ENCODE measurements around the gene CCSER2.

CCSER2 gene

GRCh38 chr10:84291384-84291783 lies 37.0 kb upstream of the CCSER2 start:
- no peak for TF ChIP-seq CTCF (IDR thresholded peaks at IDR 0.05; ENCODE audit: low read depth, low read length)
- DNase-seq (ENCODE audit: low read depth in 2 of 2): peak; percentile 61 to 68
- H3K4me3 ChIP-seq (replicated peaks in 1 of 2; ENCODE audit: low read depth in 2 of 2, low read length in 2 of 2): no peak overlapping the region

- no peak overlapping the region for H3K4me3 ChIP-seq (replicated peaks in 1 of 2; ENCODE audit: low read depth in 2 of 2, low read length in 2 of 2)
- no peak for TF ChIP-seq CTCF (IDR thresholded peaks at IDR 0.05; ENCODE audit: low read depth, low read length)
- no peak for DNase-seq (ENCODE audit: low read depth in 2 of 2)
Measured at GRCh38 chr10:84292502-84292901, 35.9 kb upstream of the CCSER2 start.

- no peak for DNase-seq (ENCODE audit: low read depth in 2 of 2)
- H3K4me3 ChIP-seq (replicated peaks in 1 of 2; ENCODE audit: low read depth in 2 of 2, low read length in 2 of 2): no peak overlapping the region
- TF ChIP-seq CTCF (IDR thresholded peaks at IDR 0.05; ENCODE audit: low read depth, low read length): no peak
Measured at GRCh38 chr10:84293171-84293570, 35.2 kb upstream of the CCSER2 start.

GRCh38 chr10:84293574-84294016 lies 34.8 kb upstream of the CCSER2 start:
- no peak for TF ChIP-seq CTCF (IDR thresholded peaks at IDR 0.05; ENCODE audit: low read depth, low read length)
- no peak overlapping the region for H3K4me3 ChIP-seq (replicated peaks in 1 of 2; ENCODE audit: low read depth in 2 of 2, low read length in 2 of 2)
- no peak for DNase-seq (ENCODE audit: low read depth in 2 of 2)

GRCh38 chr10:84294766-84295447 lies 33.5 kb upstream of the CCSER2 start:
- H3K4me3 ChIP-seq (replicated peaks in 1 of 2; ENCODE audit: low read depth in 2 of 2, low read length in 2 of 2): no peak overlapping the region
- DNase-seq (ENCODE audit: low read depth in 2 of 2): no peak
- TF ChIP-seq CTCF (IDR thresholded peaks at IDR 0.05; ENCODE audit: low read depth, low read length): no peak

- no peak for TF ChIP-seq CTCF (IDR thresholded peaks at IDR 0.05; ENCODE audit: low read depth, low read length)
- no peak overlapping the region for H3K4me3 ChIP-seq (replicated peaks in 1 of 2; ENCODE audit: low read depth in 2 of 2, low read length in 2 of 2)
- DNase-seq (ENCODE audit: low read depth in 2 of 2): peak; percentile 52 to 81
Measured at GRCh38 chr10:84296091-84296981, 32.1 kb upstream of the CCSER2 start.
